K562 treated with DMSO at 1 percent for 24 hours (cell line): ENCODE results near the gene PTP4A1. TPM values are rescaled to one million over a fixed set of nuclear protein-coding genes. Genes with fewer than 3 reads are reported as not detected.

Source experiments
- total RNA-seq: library from RNA; unstranded; fragments of 300-600 nt; gene quantifications from 2 replicates; pipeline ENCODE4 v1.2.3, GENCODE V29; 2022; ENCODE audit warnings: low read depth; ENCODE audit not compliant: insufficient read depth

PTP4A1 gene
- total RNA-seq, result 10.1 and 12.5 TPM in 2 replicates

DNA sequence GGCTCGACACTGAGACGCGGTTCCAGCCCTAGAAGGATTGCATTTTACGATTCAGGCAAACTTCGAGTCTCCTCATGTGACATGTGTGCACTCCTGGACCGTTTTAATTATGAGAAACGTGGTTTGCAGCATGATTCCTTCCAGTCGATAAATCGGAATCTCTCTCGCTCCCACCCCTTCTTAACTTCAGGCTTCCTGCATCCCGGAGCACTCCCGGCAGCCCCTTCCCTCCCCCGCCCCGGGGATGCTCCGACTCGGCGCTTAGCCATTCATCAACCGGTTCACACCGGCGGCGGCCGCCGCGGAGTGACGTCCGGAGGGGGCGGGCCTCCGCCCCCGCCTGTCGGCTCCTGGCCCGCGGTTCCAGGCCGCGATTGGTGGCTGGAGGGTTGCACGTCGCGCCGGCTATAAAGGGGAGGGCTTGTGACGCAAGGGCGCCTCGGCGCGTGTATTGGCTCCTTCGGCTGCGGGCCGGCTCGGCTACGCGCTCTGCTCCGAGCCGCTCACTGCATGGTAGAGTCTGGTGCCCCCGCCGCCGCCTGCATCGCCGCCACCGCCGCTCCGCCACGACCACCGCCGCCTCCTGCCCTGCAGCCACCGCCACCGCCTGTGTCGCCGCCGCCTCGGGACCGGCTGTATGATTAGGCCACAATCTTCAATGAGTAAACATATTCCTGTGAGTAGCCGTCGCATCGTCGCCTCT lies at the start of gene PTP4A1, which contains the start of gene LOC128125822:
TSS of gene PTP4A1 (plus strand) at position 437 of the 703 bp plus-strand sequence. CDS start 4,401 bp downstream, outside the sequence.
TSS of gene LOC128125822 (plus strand) at position 437 of the 703 bp plus-strand sequence.

Other genes starting within 250 kb of the PTP4A1 start
- 13.1 and 14.4 TPM in 2 replicates for gene PHF3, start 63.3 kb downstream of the PTP4A1 start, total RNA-seq